ENCODE measurements around the gene PPP1R3D. TPM values are rescaled to one million over a fixed set of nuclear protein-coding genes. Genes with fewer than 3 reads are reported as not detected.

Gene PPP1R3D, protein sequence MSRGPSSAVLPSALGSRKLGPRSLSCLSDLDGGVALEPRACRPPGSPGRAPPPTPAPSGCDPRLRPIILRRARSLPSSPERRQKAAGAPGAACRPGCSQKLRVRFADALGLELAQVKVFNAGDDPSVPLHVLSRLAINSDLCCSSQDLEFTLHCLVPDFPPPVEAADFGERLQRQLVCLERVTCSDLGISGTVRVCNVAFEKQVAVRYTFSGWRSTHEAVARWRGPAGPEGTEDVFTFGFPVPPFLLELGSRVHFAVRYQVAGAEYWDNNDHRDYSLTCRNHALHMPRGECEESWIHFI
- total RNA-seq = 11.8 TPM

DNA sequence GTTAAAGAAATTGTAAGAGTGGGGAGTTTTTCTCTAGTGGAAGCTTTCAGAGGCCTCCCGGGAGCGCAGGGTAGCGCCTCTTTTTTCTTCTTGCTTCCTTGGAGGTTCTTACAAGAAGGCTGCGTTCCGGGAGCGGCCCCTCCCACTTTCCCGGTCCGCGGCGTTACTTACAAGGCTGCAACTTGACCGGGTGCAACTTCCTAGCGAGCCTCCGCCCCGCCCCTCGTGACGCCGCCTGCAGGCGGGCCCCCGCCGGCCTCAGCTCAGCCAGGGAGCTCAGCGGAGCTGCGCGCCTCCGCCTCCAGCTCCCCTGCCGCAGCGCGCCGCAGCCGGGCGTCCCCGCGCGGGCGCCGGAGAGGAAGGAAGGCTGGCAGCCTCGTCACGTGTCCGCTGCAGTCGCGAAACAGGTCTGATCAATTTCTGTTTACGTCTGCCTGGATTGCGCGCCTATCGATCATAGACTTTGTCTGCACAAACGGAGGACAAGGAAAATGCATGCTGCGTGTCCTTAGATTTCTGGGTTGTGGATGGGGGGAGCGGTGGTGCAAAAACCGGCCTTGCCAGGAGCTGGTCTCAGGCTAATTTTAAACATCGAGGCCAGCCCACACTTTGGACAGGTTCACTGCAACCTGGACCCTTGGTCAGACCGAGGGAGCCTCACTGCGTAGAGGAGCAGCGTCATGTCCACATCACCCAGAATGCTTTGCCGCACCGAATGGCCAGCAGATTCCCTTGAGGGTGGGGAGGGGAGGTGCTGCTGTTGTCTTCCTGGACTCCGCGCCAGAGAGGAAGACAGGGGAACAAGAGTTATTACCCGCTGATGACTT lies at the start of gene PPP1R3D, which contains the start of gene FAM217B:
TSS of gene PPP1R3D (minus strand) at position 177 of the 827 bp plus-strand sequence. CDS start 374 bp downstream, outside the sequence.
TSS of gene FAM217B (plus strand) at position 261 of the 827 bp plus-strand sequence. CDS start 3,555 bp downstream, outside the sequence.
- TF ChIP-seq POLR2A (IDR thresholded peaks at IDR 0.05) (peak in 1 of 2 donors; percentile 72), POLR2AphosphoS5 (IDR thresholded peaks at IDR 0.05; ENCODE audit: insufficient read depth in 1 of 2, low read depth in 1 of 2) (peak; percentile 75 to 88)
- TF ChIP-seq, protein P1, sequence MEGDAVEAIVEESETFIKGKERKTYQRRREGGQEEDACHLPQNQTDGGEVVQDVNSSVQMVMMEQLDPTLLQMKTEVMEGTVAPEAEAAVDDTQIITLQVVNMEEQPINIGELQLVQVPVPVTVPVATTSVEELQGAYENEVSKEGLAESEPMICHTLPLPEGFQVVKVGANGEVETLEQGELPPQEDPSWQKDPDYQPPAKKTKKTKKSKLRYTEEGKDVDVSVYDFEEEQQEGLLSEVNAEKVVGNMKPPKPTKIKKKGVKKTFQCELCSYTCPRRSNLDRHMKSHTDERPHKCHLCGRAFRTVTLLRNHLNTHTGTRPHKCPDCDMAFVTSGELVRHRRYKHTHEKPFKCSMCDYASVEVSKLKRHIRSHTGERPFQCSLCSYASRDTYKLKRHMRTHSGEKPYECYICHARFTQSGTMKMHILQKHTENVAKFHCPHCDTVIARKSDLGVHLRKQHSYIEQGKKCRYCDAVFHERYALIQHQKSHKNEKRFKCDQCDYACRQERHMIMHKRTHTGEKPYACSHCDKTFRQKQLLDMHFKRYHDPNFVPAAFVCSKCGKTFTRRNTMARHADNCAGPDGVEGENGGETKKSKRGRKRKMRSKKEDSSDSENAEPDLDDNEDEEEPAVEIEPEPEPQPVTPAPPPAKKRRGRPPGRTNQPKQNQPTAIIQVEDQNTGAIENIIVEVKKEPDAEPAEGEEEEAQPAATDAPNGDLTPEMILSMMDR (IDR thresholded peaks at IDR 0.05) = no peak
- peak within 1 kb of the TSS; percentile 52 to 85 for H3K4me3 ChIP-seq
- peaks cover 0 to 20% of the 10 kb centered on the region in 2 donors for H3K36me3 ChIP-seq
- no peaks in the 10 kb centered on the region for H3K9me3 ChIP-seq
- H3K27ac ChIP-seq = peak within 1 kb of the TSS; percentile 88
- intact Hi-C loops (cut with DNase I) = no loop called here
- peak in 1 of 2 donors; percentile 99 for DNase-seq (ENCODE audit: extremely low spot score in 2 of 2)
- H3K27me3 ChIP-seq = no peaks in the 10 kb centered on the region
- peaks cover 48% of the 10 kb centered on the region for H3K4me1 ChIP-seq

DNA sequence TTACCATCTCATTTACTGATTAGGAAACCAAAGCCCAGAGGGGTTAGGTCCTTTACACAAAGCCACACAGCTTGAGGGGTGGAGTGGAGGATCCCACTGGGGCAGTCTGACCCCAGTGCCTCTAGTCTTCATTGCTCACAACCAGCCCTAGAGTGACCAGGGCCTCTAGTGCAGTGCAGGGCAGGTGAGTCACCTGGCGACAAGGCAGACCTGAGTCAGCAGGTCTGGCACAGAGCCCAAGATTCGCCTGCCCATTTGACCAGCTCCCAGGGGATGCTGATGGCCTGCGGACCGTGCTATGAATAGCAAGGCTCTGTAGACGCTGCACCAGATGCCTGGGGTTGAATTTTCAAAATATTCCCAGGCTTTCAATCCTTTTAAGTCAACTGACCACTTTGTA lies 48.0 kb upstream of the PPP1R3D start:
- TF ChIP-seq, protein P1 (IDR thresholded peaks at IDR 0.05) = no peak
- TF ChIP-seq POLR2AphosphoS5 (IDR thresholded peaks at IDR 0.05; ENCODE audit: insufficient read depth in 1 of 2, low read depth in 1 of 2) (no peak), POLR2A (IDR thresholded peaks at IDR 0.05) (no peak)
- no peaks in the 10 kb centered on the region for H3K36me3 ChIP-seq
- H3K27me3 ChIP-seq = no peaks in the 10 kb centered on the region
- intact Hi-C loops (cut with DNase I) = no loop called here
- no peak overlapping the region for H3K4me3 ChIP-seq
- H3K4me1 ChIP-seq = no peaks in the 10 kb centered on the region
- DNase-seq (ENCODE audit: extremely low spot score in 2 of 2) = no peak
- H3K9me3 ChIP-seq = no peaks in the 10 kb centered on the region
- no peak overlapping the region for H3K27ac ChIP-seq

DNA sequence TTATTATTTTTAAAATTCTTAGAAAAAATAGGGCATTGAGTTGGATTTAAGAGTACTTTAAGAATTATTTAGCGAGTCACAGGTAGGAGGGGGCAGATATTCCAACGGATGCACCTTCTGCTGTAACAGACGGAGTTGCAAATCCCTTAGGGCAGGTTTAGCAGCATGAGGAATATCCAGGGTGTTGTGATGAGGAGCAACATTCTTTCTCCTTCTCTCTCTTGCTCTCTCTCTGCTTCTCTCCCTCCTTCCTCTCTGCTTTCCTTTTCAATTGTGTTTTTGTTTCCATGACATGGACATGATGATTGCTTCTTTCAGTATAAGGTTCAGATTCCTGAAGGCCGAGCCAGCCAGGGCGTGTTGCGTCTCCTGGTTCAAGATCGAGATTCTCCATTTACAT lies 47.0 kb upstream of the PPP1R3D start:
- H3K4me3 ChIP-seq = no peak overlapping the region
- H3K4me1 ChIP-seq = no peaks in the 10 kb centered on the region
- H3K36me3 ChIP-seq = no peaks in the 10 kb centered on the region
- TF ChIP-seq, protein P1 (IDR thresholded peaks at IDR 0.05) = no peak
- TF ChIP-seq POLR2A (IDR thresholded peaks at IDR 0.05) (no peak), POLR2AphosphoS5 (IDR thresholded peaks at IDR 0.05; ENCODE audit: insufficient read depth in 1 of 2, low read depth in 1 of 2) (no peak)
- no peaks in the 10 kb centered on the region for H3K27me3 ChIP-seq
- no peak for DNase-seq (ENCODE audit: extremely low spot score in 2 of 2)
- H3K9me3 ChIP-seq = no peaks in the 10 kb centered on the region
- no peak overlapping the region for H3K27ac ChIP-seq
- intact Hi-C loops (cut with DNase I) = no loop called here

DNA sequence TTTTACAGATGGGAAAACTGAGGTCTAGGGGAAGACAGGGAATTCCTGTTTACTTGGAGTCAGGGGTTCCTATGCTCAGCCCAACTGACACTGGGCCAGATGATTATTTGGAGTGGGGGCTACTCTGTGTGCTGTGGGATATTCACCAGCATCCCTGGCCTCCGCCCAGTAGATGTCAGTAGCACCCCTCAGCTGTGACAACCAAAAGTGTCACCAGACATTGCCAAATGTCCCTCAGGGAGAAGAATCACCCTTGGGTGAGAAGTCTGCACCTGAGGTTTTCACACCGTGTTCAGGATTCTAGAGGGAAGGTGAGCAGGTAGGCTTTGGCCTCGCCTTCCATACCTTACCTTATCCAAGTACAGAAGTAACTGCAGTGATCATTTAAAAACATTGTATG lies 45.8 kb upstream of the PPP1R3D start:
- DNase-seq (ENCODE audit: extremely low spot score in 2 of 2) = no peak
- intact Hi-C loops (cut with DNase I) = no loop called here
- H3K4me3 ChIP-seq = no peak overlapping the region
- H3K36me3 ChIP-seq = no peaks in the 10 kb centered on the region
- no peak overlapping the region for H3K27ac ChIP-seq
- no peak for TF ChIP-seq POLR2AphosphoS5 (IDR thresholded peaks at IDR 0.05; ENCODE audit: insufficient read depth in 1 of 2, low read depth in 1 of 2)
- no peak for TF ChIP-seq POLR2A (IDR thresholded peaks at IDR 0.05)
- TF ChIP-seq, protein P1 (IDR thresholded peaks at IDR 0.05) = no peak
- H3K27me3 ChIP-seq = no peaks in the 10 kb centered on the region
- H3K9me3 ChIP-seq = no peaks in the 10 kb centered on the region
- no peaks in the 10 kb centered on the region for H3K4me1 ChIP-seq
